ENCODE data around the gene PRKD3.

The PRKD3 gene

DNA sequence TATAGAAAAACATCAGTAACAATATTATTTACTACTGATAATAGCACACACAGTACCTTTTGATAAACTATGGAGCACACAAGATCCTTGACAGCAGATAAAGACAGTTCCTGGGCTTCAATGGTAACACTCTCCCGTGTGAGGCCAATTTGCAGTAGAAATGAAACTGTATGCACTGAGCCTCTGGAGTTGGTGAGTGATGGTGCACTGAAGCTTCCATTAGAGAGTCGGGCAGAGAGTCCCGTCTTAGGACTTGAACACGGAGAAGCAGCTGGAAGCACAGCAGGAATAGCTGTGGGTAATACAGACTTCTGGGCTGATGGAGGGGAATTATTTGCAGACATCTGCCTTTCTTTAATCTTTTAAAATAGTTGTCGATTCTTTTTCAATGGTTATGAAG lies 8.5 kb downstream of the PRKD3 start:
- Histone ChIP-seq H3K4ac (ENCODE audit: low read depth in 1 of 2, low read length in 2 of 2) (no peak overlapping the region), H2AK5ac (ENCODE audit: low read length, severe bottlenecking) (no peak overlapping the region), H3K9ac (ENCODE audit: low read length) (no peak overlapping the region), H2BK15ac (ENCODE audit: low read depth, poor library complexity, severe bottlenecking) (no peak overlapping the region), H3K4me3 (ENCODE audit: insufficient read depth in 1 of 2, low read depth in 1 of 2, low read length in 2 of 2) (no peak overlapping the region), H3K23ac (ENCODE audit: low read length in 2 of 2) (no peak overlapping the region), H3K9me3 (ENCODE audit: control insufficient read depth, low read length) (no peaks in the 10 kb centered on the region), H3K27me3 (ENCODE audit: control insufficient read depth in 1 of 2, insufficient read depth in 1 of 2, low read length in 2 of 2) (no peaks in the 10 kb centered on the region), H4K8ac (ENCODE audit: low read length) (no peak overlapping the region), H3K14ac (ENCODE audit: low read length in 2 of 2) (no peak overlapping the region), H3K27ac (ENCODE audit: low read length, poor library complexity, severe bottlenecking) (no peak overlapping the region), H2BK120ac (ENCODE audit: low read depth, low read length) (no peak overlapping the region), H2BK12ac (ENCODE audit: low read length in 2 of 2) (no peak overlapping the region), H4K91ac (ENCODE audit: low read length) (no peak overlapping the region), H3K4me2 (ENCODE audit: low read length, poor library complexity, severe bottlenecking) (no peak overlapping the region), H3K18ac (ENCODE audit: low read depth in 1 of 2, low read length in 2 of 2) (no peak overlapping the region), H2AFZ (ENCODE audit: low read depth, low read length) (no peak overlapping the region), H3K36me3 (ENCODE audit: control insufficient read depth in 1 of 2, insufficient read depth in 2 of 2, low read depth in 1 of 2, low read length in 2 of 2) (peaks cover 0 to 8% of the 10 kb centered on the region in 2 experiments), H2BK5ac (ENCODE audit: low read depth, low read length, poor library complexity, severe bottlenecking) (no peak overlapping the region), H3K4me1 (ENCODE audit: control insufficient read depth, insufficient read depth, low read depth, low read length) (no peaks in the 10 kb centered on the region), H3K79me1 (replicated peaks; ENCODE audit: low read length, poor library complexity, severe bottlenecking) (peaks cover 7% of the 10 kb centered on the region)
- WGBS = 98% methylated on average over 5 of the region's 5 CpGs
- no peak for DNase-seq

DNA sequence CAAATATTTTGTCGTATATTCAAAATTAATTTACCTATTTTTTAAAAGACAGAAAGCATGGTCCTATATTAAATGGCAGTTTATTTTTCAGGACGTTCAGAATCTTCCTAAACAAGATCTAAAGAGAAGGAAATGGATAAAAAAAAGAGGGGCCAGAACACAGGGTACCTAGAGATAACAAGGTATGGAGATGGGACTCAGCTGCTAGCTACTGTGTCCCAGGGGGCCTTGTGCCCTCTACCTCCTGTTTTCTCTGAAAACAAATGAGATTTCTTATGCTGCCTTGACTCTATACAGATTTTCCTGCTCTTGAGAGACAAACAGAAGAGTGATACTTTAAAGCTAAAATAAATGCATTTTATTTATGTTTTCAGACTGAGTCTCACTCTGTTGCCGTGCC lies 9.3 kb downstream of the PRKD3 start:
- H3K4ac ChIP-seq (ENCODE audit: low read depth in 1 of 2, low read length in 2 of 2) = no peak overlapping the region
- no peak overlapping the region for H3K4me2 ChIP-seq (ENCODE audit: low read length, poor library complexity, severe bottlenecking)
- no peak overlapping the region for H3K18ac ChIP-seq (ENCODE audit: low read depth in 1 of 2, low read length in 2 of 2)
- no peak overlapping the region for H3K9ac ChIP-seq (ENCODE audit: low read length)
- H3K36me3 ChIP-seq (ENCODE audit: control insufficient read depth in 1 of 2, insufficient read depth in 2 of 2, low read depth in 1 of 2, low read length in 2 of 2) = peaks cover 0 to 8% of the 10 kb centered on the region in 2 experiments
- DNase-seq = no peak
- H2BK12ac ChIP-seq (ENCODE audit: low read length in 2 of 2) = no peak overlapping the region
- no peak overlapping the region for H2BK5ac ChIP-seq (ENCODE audit: low read depth, low read length, poor library complexity, severe bottlenecking)
- no peak overlapping the region for H3K4me3 ChIP-seq (ENCODE audit: insufficient read depth in 1 of 2, low read depth in 1 of 2, low read length in 2 of 2)
- no peak overlapping the region for H2AK5ac ChIP-seq (ENCODE audit: low read length, severe bottlenecking)
- H2AFZ ChIP-seq (ENCODE audit: low read depth, low read length) = no peak overlapping the region
- H3K9me3 ChIP-seq (ENCODE audit: control insufficient read depth, low read length) = no peaks in the 10 kb centered on the region
- no peak overlapping the region for H4K8ac ChIP-seq (ENCODE audit: low read length)
- H3K23ac ChIP-seq (ENCODE audit: low read length in 2 of 2) = no peak overlapping the region
- no peak overlapping the region for H3K14ac ChIP-seq (ENCODE audit: low read length in 2 of 2)
- no peak overlapping the region for H2BK15ac ChIP-seq (ENCODE audit: low read depth, poor library complexity, severe bottlenecking)
- no peak overlapping the region for H4K91ac ChIP-seq (ENCODE audit: low read length)
- peaks cover 7% of the 10 kb centered on the region for H3K79me1 ChIP-seq (replicated peaks; ENCODE audit: low read length, poor library complexity, severe bottlenecking)
- no peak overlapping the region for H3K27ac ChIP-seq (ENCODE audit: low read length, poor library complexity, severe bottlenecking)
- H3K27me3 ChIP-seq (ENCODE audit: control insufficient read depth in 1 of 2, insufficient read depth in 1 of 2, low read length in 2 of 2) = no peaks in the 10 kb centered on the region
- H2BK120ac ChIP-seq (ENCODE audit: low read depth, low read length) = no peak overlapping the region
- no peaks in the 10 kb centered on the region for H3K4me1 ChIP-seq (ENCODE audit: control insufficient read depth, insufficient read depth, low read depth, low read length)
- 96% methylated on average over 2 of the region's 3 CpGs for WGBS

DNA sequence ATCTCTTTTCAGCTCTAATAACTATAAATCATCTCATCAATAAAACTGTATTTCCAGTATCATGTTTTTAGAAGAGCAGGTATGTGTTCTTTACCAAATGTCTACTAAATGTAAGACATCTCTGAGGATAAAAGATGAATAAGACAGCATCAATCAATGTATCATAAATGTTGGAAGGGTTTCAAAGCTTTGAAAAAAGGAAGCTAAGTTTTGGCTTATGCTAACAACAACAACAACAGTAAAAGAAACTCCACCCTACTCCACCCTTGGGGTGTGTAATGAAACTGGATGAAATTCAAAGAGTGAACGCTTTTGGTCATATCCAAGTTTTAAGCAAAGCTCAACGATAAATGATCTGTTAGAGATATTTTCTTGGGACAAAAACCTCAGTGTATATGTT lies 17.1 kb downstream of the PRKD3 start:
- Histone ChIP-seq H3K18ac (ENCODE audit: low read depth in 1 of 2, low read length in 2 of 2) (no peak overlapping the region), H3K4ac (ENCODE audit: low read depth in 1 of 2, low read length in 2 of 2) (no peak overlapping the region), H2BK5ac (ENCODE audit: low read depth, low read length, poor library complexity, severe bottlenecking) (no peak overlapping the region), H3K23ac (ENCODE audit: low read length in 2 of 2) (no peak overlapping the region), H2AK5ac (ENCODE audit: low read length, severe bottlenecking) (no peak overlapping the region), H3K4me2 (ENCODE audit: low read length, poor library complexity, severe bottlenecking) (no peak overlapping the region), H3K9me3 (ENCODE audit: control insufficient read depth, low read length) (no peaks in the 10 kb centered on the region), H3K27ac (ENCODE audit: low read length, poor library complexity, severe bottlenecking) (no peak overlapping the region), H2BK15ac (ENCODE audit: low read depth, poor library complexity, severe bottlenecking) (no peak overlapping the region), H3K4me1 (ENCODE audit: control insufficient read depth, insufficient read depth, low read depth, low read length) (no peaks in the 10 kb centered on the region), H2AFZ (ENCODE audit: low read depth, low read length) (no peak overlapping the region), H4K8ac (ENCODE audit: low read length) (no peak overlapping the region), H3K14ac (ENCODE audit: low read length in 2 of 2) (no peak overlapping the region), H3K4me3 (ENCODE audit: insufficient read depth in 1 of 2, low read depth in 1 of 2, low read length in 2 of 2) (no peak overlapping the region), H3K79me1 (replicated peaks; ENCODE audit: low read length, poor library complexity, severe bottlenecking) (peaks cover 19% of the 10 kb centered on the region), H2BK12ac (ENCODE audit: low read length in 2 of 2) (no peak overlapping the region), H3K9ac (ENCODE audit: low read length) (no peak overlapping the region), H3K36me3 (ENCODE audit: control insufficient read depth in 1 of 2, insufficient read depth in 2 of 2, low read depth in 1 of 2, low read length in 2 of 2) (peaks cover 0 to 6% of the 10 kb centered on the region in 2 experiments), H3K27me3 (ENCODE audit: control insufficient read depth in 1 of 2, insufficient read depth in 1 of 2, low read length in 2 of 2) (no peaks in the 10 kb centered on the region), H2BK120ac (ENCODE audit: low read depth, low read length) (no peak overlapping the region), H4K91ac (ENCODE audit: low read length) (no peak overlapping the region)
- DNase-seq = no peak
- 100% methylated on average over 1 of the region's 2 CpGs for WGBS

DNA sequence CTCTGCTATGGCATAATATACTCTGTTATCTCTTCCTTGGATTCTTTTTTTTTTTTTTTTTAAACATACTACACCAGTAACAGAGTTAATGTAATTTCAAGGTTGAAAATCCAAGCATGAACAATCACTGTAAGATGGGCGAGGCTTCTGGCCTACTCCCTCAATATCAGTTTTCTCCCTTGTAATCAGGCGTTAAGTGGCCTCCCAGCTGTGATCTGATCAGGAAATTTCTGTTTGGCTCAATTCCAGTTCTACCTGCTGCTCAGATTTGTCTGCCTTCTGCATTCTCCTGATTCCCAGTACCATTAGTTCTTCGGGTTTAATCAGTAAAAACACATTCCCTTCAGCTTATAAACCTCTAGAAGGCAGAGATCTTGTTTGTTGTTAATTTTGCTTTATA lies 18.6 kb downstream of the PRKD3 start:
- no peak overlapping the region for H2BK120ac ChIP-seq (ENCODE audit: low read depth, low read length)
- no peak overlapping the region for H3K4me3 ChIP-seq (ENCODE audit: insufficient read depth in 1 of 2, low read depth in 1 of 2, low read length in 2 of 2)
- H2AFZ ChIP-seq (ENCODE audit: low read depth, low read length) = no peak overlapping the region
- no peak overlapping the region for H3K9ac ChIP-seq (ENCODE audit: low read length)
- no peaks in the 10 kb centered on the region for H3K27me3 ChIP-seq (ENCODE audit: control insufficient read depth in 1 of 2, insufficient read depth in 1 of 2, low read length in 2 of 2)
- no peak overlapping the region for H3K27ac ChIP-seq (ENCODE audit: low read length, poor library complexity, severe bottlenecking)
- 100% methylated on average over 2 of the region's 3 CpGs for WGBS
- H2BK15ac ChIP-seq (ENCODE audit: low read depth, poor library complexity, severe bottlenecking) = no peak overlapping the region
- no peak overlapping the region for H3K4me2 ChIP-seq (ENCODE audit: low read length, poor library complexity, severe bottlenecking)
- H3K36me3 ChIP-seq (ENCODE audit: control insufficient read depth in 1 of 2, insufficient read depth in 2 of 2, low read depth in 1 of 2, low read length in 2 of 2) = peaks cover 0 to 6% of the 10 kb centered on the region in 2 experiments
- H2BK5ac ChIP-seq (ENCODE audit: low read depth, low read length, poor library complexity, severe bottlenecking) = no peak overlapping the region
- no peak overlapping the region for H2AK5ac ChIP-seq (ENCODE audit: low read length, severe bottlenecking)
- no peak for DNase-seq
- H3K14ac ChIP-seq (ENCODE audit: low read length in 2 of 2) = no peak overlapping the region
- no peak overlapping the region for H2BK12ac ChIP-seq (ENCODE audit: low read length in 2 of 2)
- no peak overlapping the region for H3K23ac ChIP-seq (ENCODE audit: low read length in 2 of 2)
- no peak overlapping the region for H4K8ac ChIP-seq (ENCODE audit: low read length)
- no peaks in the 10 kb centered on the region for H3K4me1 ChIP-seq (ENCODE audit: control insufficient read depth, insufficient read depth, low read depth, low read length)
- H3K79me1 ChIP-seq (replicated peaks; ENCODE audit: low read length, poor library complexity, severe bottlenecking) = peaks cover 21% of the 10 kb centered on the region
- no peak overlapping the region for H4K91ac ChIP-seq (ENCODE audit: low read length)
- no peak overlapping the region for H3K18ac ChIP-seq (ENCODE audit: low read depth in 1 of 2, low read length in 2 of 2)
- no peaks in the 10 kb centered on the region for H3K9me3 ChIP-seq (ENCODE audit: control insufficient read depth, low read length)
- no peak overlapping the region for H3K4ac ChIP-seq (ENCODE audit: low read depth in 1 of 2, low read length in 2 of 2)
